Measurements from ENCODE around the gene CDC14B. TPM values are rescaled to one million over a fixed set of nuclear protein-coding genes. Genes with fewer than 3 reads are reported as not detected.

Gene CDC14B
- total RNA-seq, 1 experiment from 2014 or later: 57.1 TPM

DNA sequence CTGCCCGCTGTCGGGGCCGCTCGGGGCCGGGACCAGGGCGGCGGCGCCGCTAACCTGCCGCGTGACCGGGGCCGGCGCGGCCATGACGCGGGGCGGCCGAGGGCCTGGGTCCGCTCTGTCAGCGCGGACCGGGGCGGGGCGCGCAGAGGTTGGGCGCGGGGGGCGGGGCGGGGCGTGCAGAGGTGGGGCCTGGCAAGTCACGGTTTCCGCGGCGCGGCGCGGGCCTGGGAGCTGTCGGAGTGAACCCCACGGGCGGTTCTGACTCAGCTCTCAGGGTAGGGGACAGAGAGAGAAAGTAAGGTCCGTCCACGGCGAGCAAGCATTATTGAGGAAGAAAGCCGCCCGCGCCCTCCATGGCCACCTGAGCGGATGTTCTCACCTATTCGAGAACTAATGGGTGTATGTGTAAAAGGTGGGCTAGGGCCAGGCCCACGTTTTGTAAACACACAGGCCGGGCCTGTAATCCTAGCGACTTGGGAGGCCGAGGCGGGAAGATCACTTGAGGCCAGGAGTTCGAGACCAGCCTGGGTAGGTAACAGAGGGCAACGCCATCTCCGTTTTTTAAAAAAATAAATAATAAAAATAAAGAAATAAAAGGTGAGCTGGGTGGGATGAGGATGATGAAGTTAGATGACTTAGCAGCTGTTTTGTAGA is 35.7 kb upstream of the CDC14B start, which contains the start of gene PRXL2C (continued):
- TF ChIP-seq, protein P1, sequence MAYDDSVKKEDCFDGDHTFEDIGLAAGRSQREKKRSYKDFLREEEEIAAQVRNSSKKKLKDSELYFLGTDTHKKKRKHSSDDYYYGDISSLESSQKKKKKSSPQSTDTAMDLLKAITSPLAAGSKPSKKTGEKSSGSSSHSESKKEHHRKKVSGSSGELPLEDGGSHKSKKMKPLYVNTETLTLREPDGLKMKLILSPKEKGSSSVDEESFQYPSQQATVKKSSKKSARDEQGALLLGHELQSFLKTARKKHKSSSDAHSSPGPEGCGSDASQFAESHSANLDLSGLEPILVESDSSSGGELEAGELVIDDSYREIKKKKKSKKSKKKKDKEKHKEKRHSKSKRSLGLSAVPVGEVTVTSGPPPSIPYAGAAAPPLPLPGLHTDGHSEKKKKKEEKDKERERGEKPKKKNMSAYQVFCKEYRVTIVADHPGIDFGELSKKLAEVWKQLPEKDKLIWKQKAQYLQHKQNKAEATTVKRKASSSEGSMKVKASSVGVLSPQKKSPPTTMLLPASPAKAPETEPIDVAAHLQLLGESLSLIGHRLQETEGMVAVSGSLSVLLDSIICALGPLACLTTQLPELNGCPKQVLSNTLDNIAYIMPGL (CRISPR knock-in tag; IDR thresholded peaks at IDR 0.05): no peak
- no peak for TF ChIP-seq TCF7 (CRISPR knock-in tag; IDR thresholded peaks at IDR 0.05; ENCODE audit: low read depth)
- no peak for TF ChIP-seq ZNF512 (CRISPR knock-in tag; IDR thresholded peaks at IDR 0.05; ENCODE audit: borderline replicate concordance)
- TF ChIP-seq ZBTB21 (CRISPR knock-in tag; IDR thresholded peaks at IDR 0.05; ENCODE audit: borderline replicate concordance): no peak
- no peak for TF ChIP-seq ZNF671 (CRISPR knock-in tag; IDR thresholded peaks at IDR 0.05)
- TF ChIP-seq NR3C1 (CRISPR knock-in tag; conservative IDR thresholded peaks at IDR 0.05; ENCODE audit: low read depth): 0 out of 2 replicates have a peak, but pooled peaks have one; percentile 8
- TF ChIP-seq NFATC4 (CRISPR knock-in tag; IDR thresholded peaks at IDR 0.05): no peak

GRCh38 chr9:96654450-96655197 is 35.0 kb upstream of the CDC14B start:
- ATAC-seq (peak; percentile 77), DNase-seq (ENCODE audit: low spot score) (peak; percentile 64)
- Mint-ChIP-seq H3K27me3 (ENCODE audit: low read depth) (peaks cover 14% of the 10 kb centered on the region), H3K36me3 (no peaks in the 10 kb centered on the region; the same call in 1 of the 2 replicates), H3K4me1 (peaks cover 4% of the 10 kb centered on the region), H3K4me3 (peak overlapping the region; percentile 84), H3K27ac (peak overlapping the region; percentile 84), H3K9me3 (no peaks in the 10 kb centered on the region)
- TF ChIP-seq ERG (CRISPR knock-in tag; IDR thresholded peaks at IDR 0.05) (no peak), PRDM15 (CRISPR knock-in tag; IDR thresholded peaks at IDR 0.05) (no peak), SP1 (CRISPR knock-in tag; conservative IDR thresholded peaks at IDR 0.05) (no peak; the same call in 1 of the 2 replicates), ZNF219 (CRISPR knock-in tag; IDR thresholded peaks at IDR 0.05; ENCODE audit: borderline replicate concordance) (peak; percentile 49; the same call in 1 of the 2 replicates), NR1H2 (CRISPR knock-in tag; IDR thresholded peaks at IDR 0.05) (no peak), ZBTB43 (CRISPR knock-in tag; IDR thresholded peaks at IDR 0.05) (0 out of 2 replicates have a peak, but pooled peaks have one; percentile 24), CREM (CRISPR knock-in tag; IDR thresholded peaks at IDR 0.05) (0 out of 2 replicates have a peak, but pooled peaks have one; percentile 28), NR3C1 (CRISPR knock-in tag; conservative IDR thresholded peaks at IDR 0.05; ENCODE audit: low read depth) (0 out of 2 replicates have a peak, but pooled peaks have one; percentile 65), GABPB1 (CRISPR knock-in tag; IDR thresholded peaks at IDR 0.05) (0 out of 2 replicates have a peak, but pooled peaks have one; percentile 28), ZNF263 (CRISPR knock-in tag; IDR thresholded peaks at IDR 0.05; ENCODE audit: low read depth) (no peak), JAZF1 (CRISPR knock-in tag; IDR thresholded peaks at IDR 0.05) (no peak)
- TF ChIP-seq, protein P2, sequence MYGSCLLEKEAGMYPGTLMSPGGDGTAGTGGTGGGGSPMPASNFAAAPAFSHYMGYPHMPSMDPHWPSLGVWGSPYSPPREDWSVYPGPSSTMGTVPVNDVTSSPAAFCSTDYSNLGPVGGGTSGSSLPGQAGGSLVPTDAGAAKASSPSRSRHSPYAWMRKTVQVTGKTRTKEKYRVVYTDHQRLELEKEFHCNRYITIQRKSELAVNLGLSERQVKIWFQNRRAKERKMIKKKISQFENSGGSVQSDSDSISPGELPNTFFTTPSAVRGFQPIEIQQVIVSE (CRISPR knock-in tag; IDR thresholded peaks at IDR 0.05; ENCODE audit: borderline replicate concordance): no peak
- TF ChIP-seq, protein P3, sequence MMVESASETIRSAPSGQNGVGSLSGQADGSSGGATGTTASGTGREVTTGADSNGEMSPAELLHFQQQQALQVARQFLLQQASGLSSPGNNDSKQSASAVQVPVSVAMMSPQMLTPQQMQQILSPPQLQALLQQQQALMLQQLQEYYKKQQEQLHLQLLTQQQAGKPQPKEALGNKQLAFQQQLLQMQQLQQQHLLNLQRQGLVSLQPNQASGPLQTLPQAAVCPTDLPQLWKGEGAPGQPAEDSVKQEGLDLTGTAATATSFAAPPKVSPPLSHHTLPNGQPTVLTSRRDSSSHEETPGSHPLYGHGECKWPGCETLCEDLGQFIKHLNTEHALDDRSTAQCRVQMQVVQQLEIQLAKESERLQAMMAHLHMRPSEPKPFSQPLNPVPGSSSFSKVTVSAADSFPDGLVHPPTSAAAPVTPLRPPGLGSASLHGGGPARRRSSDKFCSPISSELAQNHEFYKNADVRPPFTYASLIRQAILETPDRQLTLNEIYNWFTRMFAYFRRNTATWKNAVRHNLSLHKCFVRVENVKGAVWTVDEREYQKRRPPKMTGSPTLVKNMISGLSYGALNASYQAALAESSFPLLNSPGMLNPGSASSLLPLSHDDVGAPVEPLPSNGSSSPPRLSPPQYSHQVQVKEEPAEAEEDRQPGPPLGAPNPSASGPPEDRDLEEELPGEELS (CRISPR knock-in tag; IDR thresholded peaks at IDR 0.05): no peak
- TF ChIP-seq, protein P4, sequence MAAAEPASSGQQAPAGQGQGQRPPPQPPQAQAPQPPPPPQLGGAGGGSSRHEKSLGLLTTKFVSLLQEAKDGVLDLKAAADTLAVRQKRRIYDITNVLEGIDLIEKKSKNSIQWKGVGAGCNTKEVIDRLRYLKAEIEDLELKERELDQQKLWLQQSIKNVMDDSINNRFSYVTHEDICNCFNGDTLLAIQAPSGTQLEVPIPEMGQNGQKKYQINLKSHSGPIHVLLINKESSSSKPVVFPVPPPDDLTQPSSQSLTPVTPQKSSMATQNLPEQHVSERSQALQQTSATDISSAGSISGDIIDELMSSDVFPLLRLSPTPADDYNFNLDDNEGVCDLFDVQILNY (CRISPR knock-in tag; IDR thresholded peaks at IDR 0.05): no peak; the same call in 1 of the 2 replicates
- CTCF ChIA-PET: interaction anchor here (0.9 kb wide), 1 partner anchor 34 kb away, joined by 3 read pairs; no protein-coding TSS in a partner anchor
- POLR2A ChIA-PET: interaction anchor here (0.6 to 0.8 kb wide), 2 partner anchors 36 to 606 kb away, joined by 3 to 5 read pairs; no protein-coding TSS in a partner anchor
